Measurements from ENCODE around the gene C17orf100. TPM values are rescaled to one million over a fixed set of nuclear protein-coding genes. Genes with fewer than 3 reads are reported as not detected.

The C17orf100 gene
- total and polyA plus RNA-seq, 9 of the 15 experiments (the other 6 are each of a cell fraction or from before 2014, with no cell fraction given): 0.04 to 1.7 (median 0.43) TPM

DNA sequence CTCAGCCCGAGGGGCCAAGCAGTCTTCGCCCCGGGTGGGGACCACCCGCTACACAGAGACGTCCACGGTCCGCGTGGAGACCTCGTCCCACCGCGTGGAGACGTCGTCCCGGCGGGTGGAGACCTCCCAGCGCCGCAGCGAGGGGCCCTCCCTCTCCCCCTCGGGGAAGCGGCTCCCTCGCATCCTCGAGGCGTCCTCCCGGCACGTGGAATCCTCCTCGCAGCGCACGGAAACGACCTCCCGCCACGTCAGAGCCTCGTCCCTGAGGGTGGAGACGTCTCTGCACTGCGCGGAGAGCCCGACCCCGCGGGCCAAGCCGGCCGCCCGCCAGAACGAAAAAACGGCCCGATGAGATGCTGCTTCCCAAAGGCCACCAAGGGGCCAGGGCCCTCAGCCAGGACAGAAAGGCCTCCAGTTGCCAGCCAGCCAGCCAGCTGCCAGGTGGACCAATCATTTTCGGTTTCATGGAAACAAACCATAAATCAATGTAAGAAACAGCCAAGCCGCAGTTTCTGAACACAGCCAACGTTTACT is 424 bp downstream of the C17orf100 start:
- peaks cover 39% of the 10 kb centered on the region for H3K79me2 ChIP-seq (ENCODE audit: control insufficient read depth, insufficient read depth, low read length)
- H2AFZ ChIP-seq (ENCODE audit: low read depth, low read length): peak overlapping the region; percentile 94
- DNase-seq (ENCODE audit: extremely low read depth in 1 of 4, low spot score in 3 of 4) (peak in 1 of 4 experiments; percentile 8), FAIRE-seq (no peak), ATAC-seq (no peak; the same call in 2 of the 3 replicates)
- WGBS (ENCODE audit: insufficient coverage, low coverage, missing lambda C conversion rate): 52% methylated on average over 27 of the region's 47 CpGs
- peaks cover 14 to 16% of the 10 kb centered on the region in 2 experiments; a peak in 4 of 5 replicates for H3K4me1 ChIP-seq (replicated peaks in 1 of 2; ENCODE audit: control insufficient read depth in 2 of 2, insufficient read depth in 2 of 2, low read length in 2 of 2)
- H3K9me1 ChIP-seq (ENCODE audit: control insufficient read depth, insufficient read depth, low read length): peaks cover 3% of the 10 kb centered on the region
- H3K36me3 ChIP-seq (ENCODE audit: control insufficient read depth, insufficient read depth, low read length): peaks cover 29% of the 10 kb centered on the region
- no TSS peak for BruUV-seq (replicated peaks)
- ChIA-PET POLR2A (interaction anchor here (1.2 kb wide), 1 partner anchor 11 kb away, joined by 13 read pairs; the partner anchor contains the start of genes KIAA0753 and TXNDC17), CTCF (ENCODE audit: low intra/inter-chr PET ratio) (no interaction called here)
- H3K4me3 ChIP-seq: peak overlapping the region; percentile 61
- intact Hi-C loops (cut with micrococcal nuclease): no loop called here
- H3K27me3 ChIP-seq (ENCODE audit: control insufficient read depth in 2 of 2, insufficient read depth in 2 of 2, low read length in 2 of 2): peaks cover 0 to 7% of the 10 kb centered on the region in 2 experiments; a peak in 2 of 5 replicates
- no peaks in the 10 kb centered on the region for H3K9me3 ChIP-seq (replicated peaks; ENCODE audit: control insufficient read depth, insufficient read depth, low read depth, low read length)
- no peaks in the 10 kb centered on the region; the same call in 1 of the 2 replicates for H4K20me1 ChIP-seq (replicated peaks; ENCODE audit: control insufficient read depth, insufficient read depth, low read length)
- H3K4me2 ChIP-seq (ENCODE audit: insufficient read depth, low read length): peak overlapping the region; percentile 92
- peak overlapping the region; percentile 60 to 85; a peak in 3 of 4 replicates for H3K9ac ChIP-seq (ENCODE audit: insufficient read depth in 1 of 2, low read depth in 2 of 2, low read length in 2 of 2)
- in situ Hi-C loops (cut with MboI): no loop called here
- peak overlapping the region; percentile 71; the same call in 2 of the 3 replicates for H3K27ac ChIP-seq (ENCODE audit: extremely low read depth, low read depth, low read length)
- TF ChIP-seq POLR2B (IDR thresholded peaks at IDR 0.05; ENCODE audit: low read depth, partially characterized antibody) (no peak), ATF1 (CRISPR knock-in tag; IDR thresholded peaks at IDR 0.05) (no peak), ATF1 (tag; IDR thresholded peaks at IDR 0.05) (peak; percentile 46), SMAD4 (CRISPR knock-in tag; conservative IDR thresholded peaks at IDR 0.05) (0 out of 2 replicates have a peak, but pooled peaks have one; percentile 36), MAFF (IDR thresholded peaks at IDR 0.05; ENCODE audit: low read length) (no peak), RBFOX2 (IDR thresholded peaks at IDR 0.05; ENCODE audit: low read depth, low read length) (peak; percentile 64), GABPA (tag; conservative IDR thresholded peaks at IDR 0.05; ENCODE audit: low read depth) (no peak), NONO (IDR thresholded peaks at IDR 0.05; ENCODE audit: low read depth in 2 of 2, low read length in 1 of 2) (no peak)
- TF ChIP-seq, protein P1, sequence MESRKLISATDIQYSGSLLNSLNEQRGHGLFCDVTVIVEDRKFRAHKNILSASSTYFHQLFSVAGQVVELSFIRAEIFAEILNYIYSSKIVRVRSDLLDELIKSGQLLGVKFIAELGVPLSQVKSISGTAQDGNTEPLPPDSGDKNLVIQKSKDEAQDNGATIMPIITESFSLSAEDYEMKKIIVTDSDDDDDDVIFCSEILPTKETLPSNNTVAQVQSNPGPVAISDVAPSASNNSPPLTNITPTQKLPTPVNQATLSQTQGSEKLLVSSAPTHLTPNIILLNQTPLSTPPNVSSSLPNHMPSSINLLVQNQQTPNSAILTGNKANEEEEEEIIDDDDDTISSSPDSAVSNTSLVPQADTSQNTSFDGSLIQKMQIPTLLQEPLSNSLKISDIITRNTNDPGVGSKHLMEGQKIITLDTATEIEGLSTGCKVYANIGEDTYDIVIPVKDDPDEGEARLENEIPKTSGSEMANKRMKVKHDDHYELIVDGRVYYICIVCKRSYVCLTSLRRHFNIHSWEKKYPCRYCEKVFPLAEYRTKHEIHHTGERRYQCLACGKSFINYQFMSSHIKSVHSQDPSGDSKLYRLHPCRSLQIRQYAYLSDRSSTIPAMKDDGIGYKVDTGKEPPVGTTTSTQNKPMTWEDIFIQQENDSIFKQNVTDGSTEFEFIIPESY (CRISPR knock-in tag; IDR thresholded peaks at IDR 0.05): peak; percentile 85; the same call in 1 of the 2 replicates
- TF ChIP-seq, protein P2, sequence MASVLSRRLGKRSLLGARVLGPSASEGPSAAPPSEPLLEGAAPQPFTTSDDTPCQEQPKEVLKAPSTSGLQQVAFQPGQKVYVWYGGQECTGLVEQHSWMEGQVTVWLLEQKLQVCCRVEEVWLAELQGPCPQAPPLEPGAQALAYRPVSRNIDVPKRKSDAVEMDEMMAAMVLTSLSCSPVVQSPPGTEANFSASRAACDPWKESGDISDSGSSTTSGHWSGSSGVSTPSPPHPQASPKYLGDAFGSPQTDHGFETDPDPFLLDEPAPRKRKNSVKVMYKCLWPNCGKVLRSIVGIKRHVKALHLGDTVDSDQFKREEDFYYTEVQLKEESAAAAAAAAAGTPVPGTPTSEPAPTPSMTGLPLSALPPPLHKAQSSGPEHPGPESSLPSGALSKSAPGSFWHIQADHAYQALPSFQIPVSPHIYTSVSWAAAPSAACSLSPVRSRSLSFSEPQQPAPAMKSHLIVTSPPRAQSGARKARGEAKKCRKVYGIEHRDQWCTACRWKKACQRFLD (CRISPR knock-in tag; IDR thresholded peaks at IDR 0.05): 0 out of 2 replicates have a peak, but pooled peaks have one; percentile 41
- TF ChIP-seq, protein P3, sequence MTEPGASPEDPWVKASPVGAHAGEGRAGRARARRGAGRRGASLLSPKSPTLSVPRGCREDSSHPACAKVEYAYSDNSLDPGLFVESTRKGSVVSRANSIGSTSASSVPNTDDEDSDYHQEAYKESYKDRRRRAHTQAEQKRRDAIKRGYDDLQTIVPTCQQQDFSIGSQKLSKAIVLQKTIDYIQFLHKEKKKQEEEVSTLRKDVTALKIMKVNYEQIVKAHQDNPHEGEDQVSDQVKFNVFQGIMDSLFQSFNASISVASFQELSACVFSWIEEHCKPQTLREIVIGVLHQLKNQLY (CRISPR knock-in tag; conservative IDR thresholded peaks at IDR 0.05): no peak
- TF ChIP-seq, protein P4, sequence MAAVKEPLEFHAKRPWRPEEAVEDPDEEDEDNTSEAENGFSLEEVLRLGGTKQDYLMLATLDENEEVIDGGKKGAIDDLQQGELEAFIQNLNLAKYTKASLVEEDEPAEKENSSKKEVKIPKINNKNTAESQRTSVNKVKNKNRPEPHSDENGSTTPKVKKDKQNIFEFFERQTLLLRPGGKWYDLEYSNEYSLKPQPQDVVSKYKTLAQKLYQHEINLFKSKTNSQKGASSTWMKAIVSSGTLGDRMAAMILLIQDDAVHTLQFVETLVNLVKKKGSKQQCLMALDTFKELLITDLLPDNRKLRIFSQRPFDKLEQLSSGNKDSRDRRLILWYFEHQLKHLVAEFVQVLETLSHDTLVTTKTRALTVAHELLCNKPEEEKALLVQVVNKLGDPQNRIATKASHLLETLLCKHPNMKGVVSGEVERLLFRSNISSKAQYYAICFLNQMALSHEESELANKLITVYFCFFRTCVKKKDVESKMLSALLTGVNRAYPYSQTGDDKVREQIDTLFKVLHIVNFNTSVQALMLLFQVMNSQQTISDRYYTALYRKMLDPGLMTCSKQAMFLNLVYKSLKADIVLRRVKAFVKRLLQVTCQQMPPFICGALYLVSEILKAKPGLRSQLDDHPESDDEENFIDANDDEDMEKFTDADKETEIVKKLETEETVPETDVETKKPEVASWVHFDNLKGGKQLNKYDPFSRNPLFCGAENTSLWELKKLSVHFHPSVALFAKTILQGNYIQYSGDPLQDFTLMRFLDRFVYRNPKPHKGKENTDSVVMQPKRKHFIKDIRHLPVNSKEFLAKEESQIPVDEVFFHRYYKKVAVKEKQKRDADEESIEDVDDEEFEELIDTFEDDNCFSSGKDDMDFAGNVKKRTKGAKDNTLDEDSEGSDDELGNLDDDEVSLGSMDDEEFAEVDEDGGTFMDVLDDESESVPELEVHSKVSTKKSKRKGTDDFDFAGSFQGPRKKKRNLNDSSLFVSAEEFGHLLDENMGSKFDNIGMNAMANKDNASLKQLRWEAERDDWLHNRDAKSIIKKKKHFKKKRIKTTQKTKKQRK (IDR thresholded peaks at IDR 0.05; ENCODE audit: borderline replicate concordance, low read depth, low read length): no peak

Measured in K562 (cell line).